Fibroblast of lung (primary cell): ENCODE results near the gene CPSF3. TPM values are rescaled to one million over a fixed set of nuclear protein-coding genes. Genes with fewer than 3 reads are reported as not detected.

ENCODE experiments used
- DNase-seq, 2 donors: peaks; one replicate each; pipeline versions ENCODE4 v3.0.0 to v3.0.0-alpha.2; 2010; ENCODE audit warnings: low read depth in 2 of 2
- H2AFZ ChIP-seq: 2 replicates; pipeline ENCODE4 v1.5.1; 2012; ENCODE audit warnings: low read length, control low read depth, inconsistent platforms
- H3K27ac ChIP-seq: 2 replicates; pipeline ENCODE4 v1.5.1; 2011; ENCODE audit warnings: low read length, control low read depth; ENCODE audit not compliant: insufficient read depth
- H3K27me3 ChIP-seq: 2 replicates; pipeline ENCODE4 v1.5.1; 2011; ENCODE audit warnings: mild to moderate bottlenecking, low read length; ENCODE audit not compliant: control insufficient read depth, insufficient read depth
- H3K36me3 ChIP-seq: 2 replicates; pipeline ENCODE4 v1.5.1; 2011; ENCODE audit warnings: low read length; ENCODE audit not compliant: control insufficient read depth, insufficient read depth
- H3K4me1 ChIP-seq: 2 replicates; pipeline ENCODE4 v1.5.1; 2011; ENCODE audit warnings: low read length; ENCODE audit not compliant: control insufficient read depth, insufficient read depth; ENCODE audit errors: extremely low read depth
- H3K4me2 ChIP-seq: 2 replicates; pipeline ENCODE4 v1.5.1; 2011; ENCODE audit warnings: low read length, control low read depth; ENCODE audit not compliant: insufficient read depth; ENCODE audit errors: extremely low read depth
- H3K4me3 ChIP-seq, 4 experiments: fragments of 200-600 bp in 1 of 4; sonication (generic) in 1 of 4; replicated peaks in 1 of 4; 2 replicates each; pipeline ENCODE4 v1.5.1; 2011 to 2016; ENCODE audit warnings: low read length in 4 of 4, low read depth in 3 of 4, mild to moderate bottlenecking in 3 of 4, control low read depth in 2 of 4, inconsistent platforms in 1 of 4, mixed read lengths in 1 of 4; ENCODE audit not compliant: insufficient read depth in 1 of 4; ENCODE audit errors: control extremely low read depth in 1 of 4
- H3K79me2 ChIP-seq: 2 replicates; pipeline ENCODE4 v1.5.1; 2012; ENCODE audit warnings: mild to moderate bottlenecking, low read length, inconsistent platforms; ENCODE audit not compliant: control insufficient read depth, insufficient read depth
- H3K9ac ChIP-seq: 2 replicates; pipeline ENCODE4 v1.5.1; 2011; ENCODE audit warnings: mild to moderate bottlenecking, low read length, control low read depth; ENCODE audit not compliant: insufficient read depth
- H3K9me3 ChIP-seq: 2 replicates; pipeline ENCODE4 v1.5.1; 2012; ENCODE audit warnings: low read depth, low read length; ENCODE audit not compliant: control insufficient read depth, insufficient read depth
- H4K20me1 ChIP-seq: 2 replicates; pipeline ENCODE4 v1.5.1; 2011; ENCODE audit warnings: low read length; ENCODE audit not compliant: control insufficient read depth, insufficient read depth; ENCODE audit errors: extremely low read depth
- CTCF ChIP-seq, 2 donors: IDR thresholded peaks in 1 of 2; conservative IDR thresholded peaks in 1 of 2; 1 replicate in 1 of 2; 2 replicates in 1 of 2; pipeline ENCODE4 v1.5.1; 2011 to 2012; ENCODE audit warnings: low read length in 2 of 2, control low read depth in 1 of 2, inconsistent platforms in 1 of 2, low read depth in 1 of 2, mild to moderate bottlenecking in 1 of 2
- EZH2 ChIP-seq: IDR thresholded peaks from 2 replicates; pipeline ENCODE4 v1.5.1; 2012; ENCODE audit warnings: low read length, control low read depth, mild to moderate bottlenecking; ENCODE audit errors: missing control alignments
- polyA plus RNA-seq, 2 donors: library from polyadenylated mRNA; depleted of rRNA in 1 of 2; stranded (reverse) in 1 of 2; unstranded in 1 of 2; fragments of >200 nt; gene quantifications; 2 replicates each; pipeline ENCODE4 v1.2.1, GENCODE V29; 2011 to 2012; ENCODE audit warnings: missing spikeins in 1 of 2
- total RNA-seq: library from RNA; depleted of rRNA; stranded (reverse); fragments of >200 nt; gene quantifications from 2 replicates; pipeline ENCODE4 v1.2.1, GENCODE V29; 2014

CPSF3 gene
- total and polyA plus RNA-seq, 2 donors (not counting 1 experiment from before 2014, with no cell fraction given), result 48.6 to 53.0 TPM

DNA sequence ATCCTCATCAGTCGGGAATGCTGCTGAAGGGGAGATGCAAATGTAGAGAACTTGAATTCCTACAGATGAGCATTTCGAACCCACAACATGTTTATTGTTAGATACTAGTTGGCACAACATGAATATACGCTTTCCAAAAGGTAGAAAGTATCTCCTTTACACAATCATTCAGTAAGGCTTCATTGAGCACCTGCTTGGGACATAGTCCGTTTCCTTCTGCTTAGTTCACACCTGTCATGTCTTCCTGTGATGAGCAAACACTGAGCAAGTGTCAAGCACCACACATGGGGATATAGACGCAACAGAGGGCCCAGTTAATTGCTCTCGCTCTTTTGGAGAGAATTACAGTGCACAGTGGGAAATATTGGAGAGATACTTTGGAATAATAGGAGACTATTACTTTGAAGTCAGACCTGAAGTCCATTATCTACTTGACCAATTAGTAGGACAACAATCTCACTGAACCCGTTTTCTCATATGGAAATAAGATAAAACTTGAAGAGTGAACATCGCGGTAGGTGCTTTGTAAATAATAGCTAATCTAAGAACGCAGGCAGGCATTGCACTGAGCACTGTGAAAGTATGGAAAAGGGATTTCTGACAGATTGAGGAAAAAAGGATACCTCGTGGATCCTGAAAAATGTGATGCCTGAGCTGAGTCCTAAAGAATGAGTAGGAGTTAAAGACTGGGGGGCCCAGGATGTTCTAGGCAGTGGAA is 1.2 kb downstream of the CPSF3 start:
- no peak for DNase-seq
- Histone ChIP-seq H3K27me3 (no peaks in the 10 kb centered on the region), H3K4me3 (peak overlapping the region; percentile 67 to 95 (median 78)), H4K20me1 (no peaks in the 10 kb centered on the region), H3K79me2 (peaks cover 52% of the 10 kb centered on the region), H3K4me1 (peaks cover 5% of the 10 kb centered on the region), H3K36me3 (no peaks in the 10 kb centered on the region), H3K9ac (peak overlapping the region; percentile 81), H3K9me3 (no peaks in the 10 kb centered on the region), H3K4me2 (peak overlapping the region; percentile 97), H2AFZ (no peak overlapping the region), H3K27ac (peak overlapping the region; percentile 84)
- no peak for TF ChIP-seq CTCF (conservative IDR thresholded peaks at IDR 0.05 in 1 of 2, IDR thresholded peaks at IDR 0.05 in 1 of 2; ENCODE audit: low read depth in 1 of 2, low read length in 2 of 2)

- H3K27me3 ChIP-seq, result no peaks in the 10 kb centered on the region
- no peak overlapping the region for H3K4me2 ChIP-seq
- H3K79me2 ChIP-seq, result peaks cover 13% of the 10 kb centered on the region
- no peak overlapping the region for H3K9ac ChIP-seq
- no peak overlapping the region for H3K27ac ChIP-seq
- H3K36me3 ChIP-seq, result no peaks in the 10 kb centered on the region
- H4K20me1 ChIP-seq, result no peaks in the 10 kb centered on the region
- peaks cover 9% of the 10 kb centered on the region for H3K4me1 ChIP-seq
- H3K4me3 ChIP-seq, result no peak overlapping the region
- H2AFZ ChIP-seq, result no peak overlapping the region
- TF ChIP-seq CTCF (conservative IDR thresholded peaks at IDR 0.05 in 1 of 2, IDR thresholded peaks at IDR 0.05 in 1 of 2; ENCODE audit: low read depth in 1 of 2, low read length in 2 of 2) (no peak), EZH2 (no peak)
- peak in 1 of 2 donors; percentile 23 for DNase-seq
- H3K9me3 ChIP-seq, result no peaks in the 10 kb centered on the region
Measured at GRCh38 chr2:9428965-9429577, 5.6 kb downstream of the CPSF3 start.

DNA sequence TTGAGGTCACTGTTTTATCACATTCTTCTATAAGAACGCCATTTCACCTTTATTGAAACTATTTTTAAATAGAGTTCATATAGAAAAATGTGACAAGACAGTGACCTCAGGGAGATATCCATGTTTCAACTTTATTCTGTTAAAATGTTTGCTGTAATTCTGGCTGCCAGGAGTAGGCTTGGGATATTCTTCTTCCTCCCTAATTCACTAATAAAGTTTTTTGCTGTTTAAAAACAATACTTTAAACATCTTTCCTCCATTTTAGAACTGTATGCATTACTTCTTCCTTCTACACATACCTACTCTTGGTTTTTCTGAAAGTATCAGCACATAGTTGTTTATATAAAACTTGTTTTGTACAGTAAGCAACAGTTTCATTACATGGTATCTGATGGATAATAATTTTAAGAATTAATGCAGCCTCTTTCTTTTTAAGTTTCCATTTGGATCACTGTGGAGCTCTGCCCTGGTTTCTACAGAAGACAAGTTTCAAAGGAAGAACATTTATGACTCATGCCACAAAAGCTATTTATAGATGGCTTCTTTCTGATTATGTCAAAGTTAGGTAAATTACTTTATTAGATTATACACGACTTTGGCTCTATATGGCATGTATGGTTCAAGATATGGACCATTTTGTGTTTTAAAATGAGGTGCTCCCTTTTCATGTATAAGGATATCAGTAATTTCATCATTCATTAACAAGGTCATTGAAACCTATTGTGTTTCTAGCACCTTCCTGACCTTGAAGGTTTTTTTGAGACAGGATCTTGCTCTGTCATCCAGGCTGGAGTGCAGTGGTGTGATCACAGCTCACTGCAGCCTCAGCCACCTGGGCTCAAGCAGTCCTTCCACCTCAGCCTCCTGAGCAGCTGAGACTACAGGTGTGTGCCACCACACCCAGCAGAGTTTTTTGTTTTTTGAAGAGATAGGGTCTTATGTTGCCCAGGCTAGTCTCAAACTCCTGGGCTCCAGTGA is 7.2 kb downstream of the CPSF3 start:
- no peak overlapping the region for H3K9ac ChIP-seq
- H3K9me3 ChIP-seq, result no peaks in the 10 kb centered on the region
- peak in 1 of 2 donors; percentile 48 for DNase-seq
- H3K27ac ChIP-seq, result no peak overlapping the region
- H3K36me3 ChIP-seq, result no peaks in the 10 kb centered on the region
- no peak overlapping the region for H2AFZ ChIP-seq
- no peaks in the 10 kb centered on the region for H4K20me1 ChIP-seq
- no peak for TF ChIP-seq CTCF (conservative IDR thresholded peaks at IDR 0.05 in 1 of 2, IDR thresholded peaks at IDR 0.05 in 1 of 2; ENCODE audit: low read depth in 1 of 2, low read length in 2 of 2)
- no peak for TF ChIP-seq EZH2
- H3K27me3 ChIP-seq, result no peaks in the 10 kb centered on the region
- H3K79me2 ChIP-seq, result no peaks in the 10 kb centered on the region
- peaks cover 3% of the 10 kb centered on the region for H3K4me1 ChIP-seq
- no peak overlapping the region for H3K4me3 ChIP-seq
- H3K4me2 ChIP-seq, result no peak overlapping the region
